ENCODE data around the gene GHRH.

Gene GHRH

DNA sequence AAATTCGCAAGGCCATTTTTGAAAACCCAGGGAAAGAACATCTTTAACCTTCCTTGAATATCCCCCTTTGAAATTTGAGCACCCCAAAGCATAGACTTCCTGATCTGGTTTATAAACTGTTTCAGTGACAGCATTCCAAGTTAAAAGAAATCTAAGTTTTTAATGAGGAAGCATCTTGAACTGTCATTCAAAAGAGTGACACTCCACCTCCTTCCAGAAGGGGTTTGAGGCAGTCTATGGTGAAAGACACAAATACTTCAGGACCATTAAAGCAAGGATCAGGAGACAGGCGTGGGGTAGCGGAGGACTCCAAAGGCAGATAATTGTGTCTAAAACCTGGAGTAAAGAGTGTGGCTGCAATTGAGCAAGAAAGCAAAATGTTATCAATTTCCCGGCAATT, 691 bp downstream of the GHRH start:
- DNase-seq (ENCODE audit: low spot score) = no peak

DNA sequence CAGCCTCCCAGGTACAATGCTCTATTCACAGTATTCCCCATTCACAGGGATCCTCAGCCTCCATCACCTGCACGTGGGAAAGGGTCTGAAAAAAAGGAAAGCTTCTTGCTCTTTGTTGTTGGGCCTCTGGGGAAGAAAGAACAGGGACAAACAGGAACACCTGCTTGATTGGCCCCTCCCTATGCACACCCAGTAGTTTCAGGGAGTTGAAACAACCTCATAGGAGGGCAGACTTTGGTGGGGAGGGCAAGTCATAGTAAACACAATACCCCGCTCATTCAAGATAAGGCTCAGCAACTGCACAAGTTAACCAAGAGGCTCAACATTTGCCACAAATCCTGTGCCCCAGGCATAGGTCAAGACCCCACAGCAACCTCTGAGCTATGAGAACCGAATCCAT, 1.7 kb downstream of the GHRH start:
- DNase-seq (ENCODE audit: low spot score) = no peak

DNA sequence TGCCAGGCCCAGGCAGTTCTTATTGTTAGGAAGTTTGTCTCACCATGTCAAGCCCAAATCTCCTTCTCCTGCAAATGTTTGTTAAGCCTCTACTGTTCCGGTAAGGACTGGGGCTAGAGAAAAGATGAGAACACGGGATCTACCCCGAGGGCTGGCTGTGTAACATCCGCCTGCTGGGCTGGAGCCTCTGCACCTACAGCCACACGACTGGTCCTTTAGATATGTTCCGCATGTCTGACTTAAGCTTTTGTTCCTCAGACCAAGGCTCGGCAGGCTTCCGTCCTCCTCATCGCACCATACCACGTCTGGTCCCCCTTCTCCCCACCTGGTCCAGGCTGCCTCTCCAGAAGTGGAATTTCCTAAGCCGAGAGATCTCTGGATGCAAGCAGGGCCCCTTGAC, 2.6 kb downstream of the GHRH start:
- DNase-seq (ENCODE audit: low spot score) = no peak

DNA sequence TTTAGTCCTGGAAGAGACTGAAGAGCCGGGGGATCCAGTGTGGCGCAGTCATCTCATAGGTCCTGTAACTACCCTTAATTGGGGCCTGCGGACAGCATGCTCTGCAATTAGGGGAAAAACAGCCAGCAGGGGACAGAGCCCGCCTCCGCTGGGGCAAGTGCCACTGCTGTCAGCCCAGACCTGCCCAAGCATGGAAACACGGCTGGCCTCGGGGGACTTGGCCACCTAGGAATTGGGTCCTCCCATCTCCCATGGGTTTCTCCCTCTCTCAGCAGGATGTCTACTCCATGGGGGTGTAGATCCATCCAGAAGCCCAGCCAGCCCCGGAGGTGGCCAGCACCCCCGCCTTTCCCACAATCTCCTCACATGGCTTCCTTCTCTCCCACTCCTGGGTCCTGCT, 3.6 kb downstream of the GHRH start:
- DNase-seq (ENCODE audit: low spot score) = no peak

DNA sequence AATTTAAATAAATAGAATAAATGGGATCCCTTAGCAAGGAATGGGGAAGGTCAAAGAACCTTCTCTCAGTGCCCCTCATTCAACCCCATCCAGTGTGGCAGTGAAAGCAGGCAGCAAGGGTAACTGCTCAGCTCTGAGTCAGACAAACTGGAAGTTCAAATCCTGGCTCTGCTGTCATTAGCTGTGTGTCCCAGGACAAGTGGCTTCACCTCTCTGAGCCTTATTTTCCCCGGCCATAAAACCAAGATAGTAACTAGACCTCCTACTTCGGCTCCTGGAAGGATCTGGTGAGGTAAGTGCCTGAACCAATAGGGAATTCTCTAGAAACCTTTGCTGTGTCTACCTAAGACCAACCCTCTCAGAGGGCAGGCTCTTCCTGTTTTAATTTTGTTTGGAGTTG, 4.1 kb downstream of the GHRH start:
- no peak for DNase-seq (ENCODE audit: low spot score)

DNA sequence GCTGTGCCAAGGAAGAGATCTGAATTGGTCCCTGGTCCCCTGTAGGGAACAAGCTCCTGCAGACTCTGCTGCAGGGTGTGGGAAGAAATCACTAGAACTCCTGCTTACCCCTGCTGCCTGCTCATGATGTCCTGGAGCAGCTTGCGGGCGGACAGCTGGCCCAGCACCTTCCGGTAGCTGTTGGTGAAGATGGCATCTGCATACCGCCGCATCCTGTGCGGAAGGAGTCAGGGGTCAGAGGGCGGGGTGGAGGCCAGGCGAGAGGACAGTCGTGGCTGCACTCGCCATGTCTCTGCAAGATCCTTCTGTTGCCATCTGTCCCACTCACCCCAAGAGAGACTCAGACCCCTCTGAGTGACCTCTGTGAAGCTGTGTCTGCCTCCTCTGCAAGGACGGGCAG, 5.3 kb downstream of the GHRH start:
- DNase-seq (ENCODE audit: low spot score) = no peak

DNA sequence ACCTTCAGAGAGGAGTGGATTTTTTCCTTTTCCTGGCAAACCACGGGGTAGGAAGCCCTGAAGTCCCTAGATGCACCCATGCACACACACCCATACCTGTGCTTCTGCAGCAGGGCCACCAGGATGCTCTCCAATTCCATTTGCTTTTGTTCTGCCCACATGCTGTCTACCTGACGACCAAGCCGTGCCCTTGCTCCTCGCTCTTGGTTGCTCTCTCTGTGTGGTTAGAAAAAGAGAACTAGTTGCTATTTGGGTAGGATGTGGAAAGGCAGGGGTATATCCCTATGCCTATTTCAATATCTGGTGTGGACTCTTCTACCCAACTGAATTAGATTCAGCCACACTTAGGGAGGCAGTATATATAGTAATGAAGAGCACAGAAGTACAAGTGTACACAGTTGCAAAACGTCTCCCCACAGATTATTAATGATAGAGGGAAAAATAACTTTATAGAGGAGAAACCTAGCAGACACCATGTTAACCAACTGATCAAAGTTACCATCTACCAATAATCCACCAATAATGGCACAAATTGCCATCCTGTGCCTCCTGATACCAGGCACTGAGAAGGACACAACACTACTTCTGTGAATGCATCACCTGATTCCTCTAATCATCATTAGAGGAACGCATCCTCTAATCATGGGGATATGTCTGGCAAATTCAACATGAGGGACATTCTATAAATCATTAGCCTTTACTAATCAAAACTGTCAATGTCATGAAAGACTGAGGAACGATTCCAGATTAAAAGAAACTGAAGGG, 7.3 kb downstream of the GHRH start:
- DNase-seq (ENCODE audit: low spot score) = no peak

DNA sequence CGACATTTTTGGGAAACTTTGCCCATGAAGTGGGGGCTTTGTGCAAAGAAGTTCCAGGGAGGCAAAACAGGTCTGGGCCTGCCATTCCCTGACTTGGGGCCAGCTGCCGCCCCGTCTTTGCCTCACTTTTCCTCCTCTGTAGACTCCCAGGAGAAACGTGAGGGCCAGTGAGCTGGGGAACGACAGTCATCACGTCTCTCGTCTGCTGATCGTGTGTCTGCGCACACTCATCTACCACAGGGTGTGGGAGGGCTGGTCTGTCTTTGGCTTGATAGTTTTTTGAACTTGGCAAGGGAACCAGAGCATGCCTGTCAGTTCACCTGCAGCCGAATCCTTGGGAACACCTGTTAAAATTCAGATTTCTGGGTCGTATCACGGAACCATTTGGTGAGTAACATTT, 8.5 kb downstream of the GHRH start:
- DNase-seq (ENCODE audit: low spot score) = no peak

DNA sequence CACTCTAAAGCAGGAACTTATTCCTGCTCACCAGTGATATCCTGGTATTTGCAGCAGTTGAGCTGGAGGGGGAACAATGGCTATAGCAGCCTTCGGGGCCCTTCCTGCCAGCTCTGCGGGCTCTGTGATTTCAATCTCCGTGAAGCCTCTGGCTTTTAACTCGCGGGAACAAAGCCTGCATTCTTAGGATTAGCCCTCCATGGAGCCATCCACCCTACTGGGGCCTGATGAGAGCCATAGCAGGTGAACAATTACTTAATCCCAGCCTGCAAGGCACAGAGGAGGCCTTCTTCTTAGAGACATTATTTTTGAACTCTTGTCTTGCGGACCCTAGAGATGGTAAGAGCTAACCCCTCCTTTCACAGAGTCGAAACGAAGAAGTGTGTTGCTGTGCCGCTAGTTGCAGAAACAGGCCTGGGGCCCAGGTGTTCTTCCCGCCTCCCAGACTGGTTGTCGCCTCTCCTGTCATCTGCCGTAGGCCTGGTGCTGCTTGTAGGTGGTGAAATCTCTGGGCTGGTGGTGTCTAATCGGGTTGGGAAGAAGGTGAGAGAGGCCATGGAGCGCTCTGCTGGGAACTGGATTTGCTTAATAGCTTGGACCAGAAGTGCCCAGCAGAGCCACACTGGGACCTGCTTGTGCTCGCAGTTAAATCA, 9.7 kb downstream of the GHRH start:
- no peak for DNase-seq (ENCODE audit: low spot score)

DNA sequence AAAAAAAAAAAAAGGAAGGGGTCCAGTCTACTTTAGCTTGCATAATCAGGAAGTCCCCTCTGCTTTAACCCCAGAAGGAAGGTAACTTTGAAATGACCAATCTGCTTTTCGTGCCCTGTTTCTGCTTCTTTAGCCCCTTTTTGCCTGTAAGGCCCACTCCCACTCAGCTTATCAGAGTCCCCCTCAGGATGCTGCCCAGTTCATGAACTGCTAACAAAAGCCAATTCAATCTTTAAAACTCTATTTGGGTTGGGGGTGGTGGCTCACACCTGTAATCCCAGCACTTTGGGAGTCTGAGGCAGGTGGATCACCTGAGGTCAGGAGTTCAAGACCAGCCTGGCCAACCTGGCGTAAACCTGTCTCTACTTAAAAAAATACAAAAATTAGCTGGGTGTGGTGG, 12.3 kb downstream of the GHRH start:
- no peak for DNase-seq (ENCODE audit: low spot score)

DNA sequence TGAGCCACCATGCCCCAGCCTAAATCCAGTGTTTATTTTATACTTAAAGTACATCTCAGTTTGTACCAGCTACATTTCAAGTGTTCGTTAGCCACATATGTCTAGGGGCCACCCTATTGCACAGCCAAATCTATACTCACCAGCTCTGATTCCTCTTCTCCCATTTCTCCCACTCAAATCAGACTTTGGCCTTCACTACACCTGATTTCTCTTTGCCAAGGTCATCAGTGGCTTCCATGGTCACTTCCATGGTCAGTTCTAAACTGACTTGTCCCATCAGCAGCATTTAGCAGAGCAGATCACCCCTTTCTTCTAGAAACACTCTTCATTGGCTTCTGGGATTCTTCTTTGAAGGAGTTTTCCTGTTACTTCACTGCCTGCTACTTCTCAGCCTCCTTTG, 14.1 kb downstream of the GHRH start:
- DNase-seq (ENCODE audit: low spot score) = no peak

DNA sequence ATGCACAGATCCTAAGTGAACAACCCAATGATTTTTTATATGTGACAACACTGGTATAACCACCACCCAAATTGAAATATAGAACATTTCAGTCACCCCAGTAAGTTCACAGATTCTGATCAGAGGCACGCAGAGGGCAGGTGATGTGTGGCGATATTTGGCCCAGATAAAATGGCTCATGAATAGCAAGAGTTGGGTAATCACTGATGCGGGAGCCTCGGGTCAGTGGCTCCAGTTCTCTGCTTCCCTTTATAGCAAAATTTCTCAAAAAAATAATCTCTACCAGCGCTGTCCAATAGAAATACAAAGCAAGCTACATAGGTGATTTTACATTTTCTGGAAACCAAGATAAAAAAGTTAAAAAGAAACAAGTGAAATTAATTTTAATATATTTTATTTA, 14.9 kb downstream of the GHRH start:
- no peak for DNase-seq (ENCODE audit: low spot score)

DNA sequence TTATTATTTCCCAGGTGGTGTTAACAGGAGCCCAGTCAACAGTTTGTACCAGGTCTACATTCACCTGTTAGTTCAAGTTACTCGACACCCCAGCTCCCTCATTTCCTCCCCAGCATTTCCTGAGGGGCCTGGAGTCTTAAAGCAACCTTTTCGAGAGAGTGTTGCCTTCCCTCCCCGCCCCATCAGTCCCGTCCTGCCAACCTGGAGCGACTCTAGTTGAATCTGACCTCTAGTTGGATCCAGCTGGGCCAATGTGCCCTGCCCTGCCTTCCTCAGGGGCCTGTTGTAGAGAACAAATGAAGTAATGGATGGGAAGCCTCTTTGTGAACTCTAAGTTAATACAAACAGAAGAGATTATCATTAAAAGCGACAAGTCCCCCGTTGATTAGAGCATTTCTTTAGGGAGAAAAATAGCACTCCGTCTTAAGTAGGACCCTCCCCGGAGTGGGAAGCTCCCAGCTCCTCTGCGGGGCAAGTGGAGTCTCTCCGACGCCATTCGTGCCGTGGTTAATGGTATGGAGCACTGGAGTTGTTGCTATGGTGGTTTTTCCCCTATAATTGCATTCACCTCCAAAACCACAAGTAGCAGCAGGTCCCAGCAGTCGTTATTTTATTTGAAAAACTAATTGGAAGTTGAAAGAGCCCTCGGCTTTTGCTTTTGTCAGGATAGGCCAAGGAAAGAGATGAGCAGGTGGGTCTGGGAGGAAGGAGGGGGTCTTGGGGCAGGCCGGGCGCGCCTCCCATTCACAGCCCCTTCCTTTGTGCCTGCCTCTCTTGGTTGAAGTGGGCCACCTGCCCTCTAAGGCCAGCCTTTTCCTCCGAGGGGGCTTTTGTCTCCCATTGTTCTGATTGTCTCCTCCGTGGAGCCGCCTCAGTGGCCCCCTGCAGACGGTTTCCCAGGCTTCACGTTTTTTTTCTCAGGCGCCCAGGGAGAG, 16.1 kb downstream of the GHRH start:
- DNase-seq (ENCODE audit: low spot score) = no peak

DNA sequence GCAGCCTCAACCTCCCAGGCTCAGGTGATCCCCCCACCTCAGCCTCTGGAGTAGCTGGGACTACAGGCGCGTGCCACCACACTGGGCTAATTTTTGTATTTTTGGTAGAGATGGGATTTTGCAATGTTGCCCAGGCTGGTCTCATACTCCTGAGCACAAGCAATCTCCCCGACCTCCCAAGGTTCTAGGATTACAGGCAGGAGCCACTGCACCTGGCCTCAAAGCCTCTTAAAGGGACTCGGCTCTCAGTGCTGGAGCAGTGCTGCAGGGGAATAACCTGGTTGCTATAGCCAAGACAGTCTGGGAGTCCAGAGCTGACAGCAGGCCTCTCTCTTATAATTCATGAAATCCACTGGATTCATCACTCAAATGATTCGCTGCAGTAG, 17.0 kb downstream of the GHRH start:
- DNase-seq (ENCODE audit: low spot score) = no peak

DNA sequence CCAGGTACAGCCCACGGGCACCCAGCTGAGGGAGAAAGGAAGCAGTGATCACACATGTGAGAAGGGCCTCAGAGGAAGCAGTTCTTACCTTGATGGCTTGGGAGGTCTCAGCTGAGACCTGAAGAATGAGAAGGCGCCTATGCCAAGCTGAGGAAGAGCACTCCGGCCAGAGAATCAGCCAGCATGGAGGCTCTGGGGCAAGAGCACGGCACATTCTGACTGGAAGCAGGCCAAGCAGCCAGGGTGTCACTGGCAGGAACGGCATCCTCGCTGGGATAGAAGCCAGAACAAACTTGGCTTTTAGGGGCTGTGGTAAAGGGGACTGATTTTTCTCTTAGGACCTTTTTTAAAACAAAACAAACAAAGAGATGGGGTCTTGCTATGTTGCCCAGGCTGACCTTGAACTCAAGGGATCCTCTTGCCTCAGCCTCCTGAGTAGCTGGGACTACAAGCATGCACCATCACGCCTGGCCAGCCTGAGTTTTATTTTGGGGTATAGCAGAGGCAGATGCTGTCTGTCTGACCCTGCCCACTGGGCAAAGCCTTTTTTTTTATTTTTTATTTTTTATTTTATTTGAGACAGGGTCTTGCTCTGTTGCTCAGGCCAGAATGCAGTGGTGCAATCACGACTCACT, 17.6 kb downstream of the GHRH start:
- no peak for DNase-seq (ENCODE audit: low spot score)

DNA sequence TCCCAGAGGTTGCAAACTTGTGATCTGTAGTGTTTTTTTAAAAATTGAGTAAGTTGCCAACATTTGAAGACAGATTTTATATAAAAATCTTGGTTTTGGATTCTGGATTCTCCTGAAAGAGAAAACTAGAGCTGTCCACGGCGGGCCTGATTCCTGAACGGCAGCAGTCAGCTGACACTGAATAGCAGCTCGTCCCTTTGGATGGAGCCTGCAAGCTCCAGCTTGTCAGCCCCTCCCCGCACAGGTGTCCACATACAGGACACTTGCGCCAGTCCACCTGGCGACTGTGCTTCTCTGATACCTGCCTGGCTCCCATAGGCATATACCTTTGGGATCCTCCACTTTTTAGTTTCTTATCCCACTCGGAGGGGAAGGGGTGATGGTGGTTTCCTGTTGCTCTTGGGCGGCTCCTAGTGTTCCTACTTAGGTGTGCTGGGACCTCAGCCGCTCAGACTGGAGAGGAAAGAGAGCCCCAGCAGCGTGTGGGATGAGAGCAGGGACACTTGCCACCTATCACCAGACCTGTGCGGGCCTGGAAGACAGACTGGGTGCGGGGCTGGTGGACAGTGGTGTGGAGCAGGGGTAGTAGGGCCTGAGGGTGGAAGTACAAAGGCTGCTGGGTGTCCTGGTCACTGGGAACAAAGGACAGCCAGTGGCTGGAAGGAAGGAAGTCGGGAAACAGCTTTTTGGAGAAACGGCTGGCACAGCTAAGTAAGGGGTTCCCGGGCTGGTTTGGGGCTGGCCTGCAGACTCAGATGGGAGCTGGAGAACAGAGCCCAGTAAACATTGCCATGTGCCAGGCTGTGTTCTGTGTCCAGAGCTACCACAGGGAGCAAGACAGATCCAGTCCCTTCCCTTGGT, 18.3 kb downstream of the GHRH start:
- no peak for DNase-seq (ENCODE audit: low spot score)

DNA sequence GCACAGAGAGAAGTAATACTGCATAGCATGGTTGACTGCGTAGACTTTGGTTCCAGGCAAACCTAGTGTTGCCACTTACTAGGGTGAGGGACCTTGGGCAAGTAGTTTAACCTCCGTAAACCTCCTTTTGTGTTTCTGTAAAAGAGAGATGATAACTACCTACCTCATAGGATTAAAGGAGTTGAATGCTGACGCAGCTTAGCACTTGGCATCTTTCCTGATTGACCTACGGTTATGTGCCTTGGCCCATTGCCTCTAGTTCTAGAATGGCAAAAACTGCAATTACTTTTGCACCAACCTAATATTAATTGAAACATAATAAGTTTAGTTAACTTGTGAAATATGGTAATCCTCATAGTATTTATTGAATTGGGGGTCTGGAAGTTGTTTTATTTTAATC, 19.1 kb downstream of the GHRH start:
- DNase-seq (ENCODE audit: low spot score) = no peak

DNA sequence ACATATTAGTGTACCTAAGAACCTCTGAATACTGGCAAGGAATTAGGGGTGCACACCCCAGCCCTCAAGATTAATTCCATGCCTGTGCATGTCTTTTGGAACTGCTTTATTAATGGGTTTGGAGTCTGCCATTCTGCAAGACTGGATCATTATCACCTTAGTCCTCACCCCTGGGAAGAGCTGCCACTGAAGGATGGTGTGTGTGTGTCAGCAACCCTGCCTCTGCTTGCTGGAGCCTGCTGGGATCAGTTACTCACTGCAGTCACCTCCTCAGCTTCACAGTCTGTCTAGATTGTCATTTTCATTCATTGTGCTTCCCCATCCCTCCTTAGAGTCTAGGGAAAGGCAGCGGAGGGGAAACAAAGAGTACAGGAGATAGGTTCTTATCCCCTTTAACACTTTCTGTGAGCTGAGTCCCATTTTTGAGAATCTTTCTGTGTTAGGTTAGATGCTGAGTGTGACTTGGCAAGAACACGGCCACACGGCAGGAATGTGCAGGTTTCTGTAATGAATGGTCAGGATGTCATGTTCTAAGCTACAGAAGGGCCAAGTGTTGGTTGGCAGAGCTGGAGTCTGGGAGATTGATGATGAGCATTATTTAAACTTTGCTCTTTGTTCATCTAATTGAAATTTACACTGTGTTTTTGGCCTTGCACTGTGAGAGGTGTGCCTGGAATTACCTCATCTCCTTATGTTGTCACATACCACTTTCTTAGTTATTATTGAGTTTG, 21.1 kb downstream of the GHRH start:
- DNase-seq (ENCODE audit: low spot score) = no peak

DNA sequence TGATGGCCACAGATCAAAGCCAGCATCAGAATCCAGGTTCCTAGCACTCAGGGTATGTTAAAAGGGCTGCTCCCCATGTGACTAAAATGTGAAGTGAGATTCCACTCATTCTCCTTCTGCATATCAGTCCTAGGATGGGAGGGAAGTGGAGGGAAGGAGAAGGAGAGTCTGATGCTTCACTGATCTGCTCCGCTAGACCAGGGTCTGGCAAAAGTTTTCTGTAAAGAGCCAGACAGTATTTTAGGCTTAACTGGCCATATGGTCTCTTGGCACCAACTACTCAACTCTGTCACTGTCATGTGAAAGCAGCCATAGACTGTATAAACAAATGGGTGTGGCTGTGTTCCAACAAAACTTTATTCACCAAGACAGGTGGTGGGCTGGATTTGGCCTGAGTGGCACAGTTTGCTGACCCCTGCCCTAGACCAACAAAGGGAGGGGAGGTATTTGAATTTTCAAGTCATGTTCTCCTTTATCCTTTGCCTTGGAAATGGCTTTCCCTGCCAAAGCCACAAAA, 22.6 kb downstream of the GHRH start:
- DNase-seq (ENCODE audit: low spot score) = no peak

DNA sequence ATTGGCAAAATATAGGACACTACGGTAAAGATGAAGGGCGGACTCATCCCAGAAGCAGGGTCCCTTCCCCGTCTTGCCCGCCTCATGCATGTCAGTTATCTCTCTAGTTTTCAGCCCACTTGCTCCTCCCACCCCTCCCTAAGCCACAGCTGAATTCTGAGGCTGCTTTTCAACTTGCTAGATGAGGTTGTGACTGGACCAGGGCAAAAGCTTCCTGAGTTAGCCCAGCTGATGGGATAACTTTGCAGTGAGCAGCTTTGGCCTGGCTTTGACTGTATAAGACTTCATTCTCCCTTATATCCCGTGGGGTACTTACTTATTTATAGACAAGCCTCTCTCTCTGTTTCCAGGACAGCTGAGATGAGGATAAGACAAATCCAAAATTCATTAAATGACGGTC, 23.2 kb downstream of the GHRH start:
- no peak for DNase-seq (ENCODE audit: low spot score)

DNA sequence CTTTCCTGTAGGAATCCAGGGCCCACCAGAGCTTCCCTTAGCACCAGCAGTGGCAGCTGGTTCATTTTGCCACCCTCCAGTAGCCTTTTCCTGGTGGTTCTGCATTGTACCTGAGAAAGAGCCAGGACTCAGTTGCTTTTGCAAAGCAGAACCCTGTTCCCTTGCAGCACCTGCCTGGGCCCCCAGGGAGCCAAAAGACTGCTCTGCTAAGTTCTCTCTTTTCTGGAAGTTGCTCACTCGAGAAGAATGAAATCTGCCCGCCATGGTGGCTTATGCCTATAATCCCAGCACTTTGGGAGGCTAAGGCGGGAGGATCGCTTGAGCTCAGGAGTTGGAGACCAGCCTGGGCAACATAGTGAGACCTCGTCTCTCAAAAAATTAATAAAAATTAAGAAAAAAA, 24.0 kb downstream of the GHRH start:
- no peak for DNase-seq (ENCODE audit: low spot score)
